ENCODE measurements around the gene SLC5A10. TPM values are rescaled to one million over a fixed set of nuclear protein-coding genes. Genes with fewer than 3 reads are reported as not detected.

SLC5A10 gene
- total RNA-seq, 4 donors from 2014 or later = not detected

DNA sequence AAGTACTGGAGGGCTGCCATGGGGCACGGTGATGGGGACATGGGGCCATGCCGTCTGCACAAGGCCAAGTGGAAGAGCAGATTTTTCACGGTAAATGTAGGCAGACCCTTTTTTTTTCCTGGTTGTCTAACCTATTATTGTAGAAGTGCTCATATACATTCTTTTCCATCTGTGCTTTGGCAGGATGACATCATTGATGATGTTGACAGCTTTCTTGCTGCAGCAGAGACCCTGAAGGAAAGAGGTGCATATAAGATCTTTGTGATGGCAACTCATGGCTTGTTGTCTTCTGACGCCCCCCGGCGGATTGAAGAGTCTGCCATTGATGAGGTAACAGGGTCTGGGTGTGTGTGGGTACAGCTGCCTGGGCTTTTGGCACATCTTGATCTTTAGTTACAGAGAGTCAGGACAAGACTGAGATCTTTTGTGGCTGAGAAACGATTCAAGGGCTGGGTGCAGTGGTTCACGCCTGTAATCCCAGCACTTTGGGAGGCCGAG lies 23.3 kb upstream of the SLC5A10 start:
- TF ChIP-seq, protein P1, sequence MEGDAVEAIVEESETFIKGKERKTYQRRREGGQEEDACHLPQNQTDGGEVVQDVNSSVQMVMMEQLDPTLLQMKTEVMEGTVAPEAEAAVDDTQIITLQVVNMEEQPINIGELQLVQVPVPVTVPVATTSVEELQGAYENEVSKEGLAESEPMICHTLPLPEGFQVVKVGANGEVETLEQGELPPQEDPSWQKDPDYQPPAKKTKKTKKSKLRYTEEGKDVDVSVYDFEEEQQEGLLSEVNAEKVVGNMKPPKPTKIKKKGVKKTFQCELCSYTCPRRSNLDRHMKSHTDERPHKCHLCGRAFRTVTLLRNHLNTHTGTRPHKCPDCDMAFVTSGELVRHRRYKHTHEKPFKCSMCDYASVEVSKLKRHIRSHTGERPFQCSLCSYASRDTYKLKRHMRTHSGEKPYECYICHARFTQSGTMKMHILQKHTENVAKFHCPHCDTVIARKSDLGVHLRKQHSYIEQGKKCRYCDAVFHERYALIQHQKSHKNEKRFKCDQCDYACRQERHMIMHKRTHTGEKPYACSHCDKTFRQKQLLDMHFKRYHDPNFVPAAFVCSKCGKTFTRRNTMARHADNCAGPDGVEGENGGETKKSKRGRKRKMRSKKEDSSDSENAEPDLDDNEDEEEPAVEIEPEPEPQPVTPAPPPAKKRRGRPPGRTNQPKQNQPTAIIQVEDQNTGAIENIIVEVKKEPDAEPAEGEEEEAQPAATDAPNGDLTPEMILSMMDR (IDR thresholded peaks at IDR 0.05) = no peak
- ATAC-seq (ENCODE audit: low FRiP score) = no peak
- no peak for DNase-seq (ENCODE audit: low spot score)

DNA sequence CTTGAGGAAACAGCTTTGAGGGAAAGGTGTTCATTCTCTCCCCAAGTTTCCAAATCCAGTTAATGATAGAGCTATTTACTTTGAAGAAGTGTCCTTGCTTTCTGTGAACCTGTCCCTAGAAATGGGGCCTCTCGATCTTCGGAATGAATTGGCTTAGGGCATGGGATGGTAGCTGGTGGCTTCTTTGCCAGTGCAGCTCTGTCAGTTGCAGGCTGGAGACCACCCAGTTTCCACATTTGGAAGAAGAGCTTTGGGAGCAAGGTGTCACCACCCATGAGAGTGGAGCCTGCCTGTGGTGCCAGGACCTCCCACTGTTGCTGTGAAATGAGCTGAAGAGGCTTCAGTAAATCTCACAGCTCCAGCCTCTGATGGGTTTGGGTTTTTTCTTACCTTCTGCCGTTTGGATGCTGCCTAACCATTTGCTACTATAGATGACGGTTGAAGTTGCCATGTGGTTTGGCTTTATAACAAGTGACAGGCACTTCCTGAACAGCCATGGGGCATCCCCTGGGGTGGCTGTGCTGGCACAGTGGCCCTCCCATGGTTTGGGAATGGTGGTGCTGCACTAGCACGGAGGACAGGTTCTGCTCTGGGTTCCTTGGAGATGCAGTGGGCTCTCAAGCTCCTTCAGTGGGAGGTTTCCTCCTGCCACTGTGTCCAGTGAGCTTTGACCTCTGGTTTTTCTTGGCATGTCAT lies 19.5 kb upstream of the SLC5A10 start:
- peak; percentile 19 for ATAC-seq (ENCODE audit: low FRiP score)
- TF ChIP-seq, protein P1 (IDR thresholded peaks at IDR 0.05) = no peak
- DNase-seq (ENCODE audit: low spot score) = no peak

- DNase-seq (ENCODE audit: low spot score) (no peak), ATAC-seq (ENCODE audit: low FRiP score) (peak; percentile 23)
These were observed 18.6 kb upstream of the SLC5A10 start for GRCh38 chr17:18933102-18934058.

GRCh38 chr17:18937981-18938691 lies 13.8 kb upstream of the SLC5A10 start:
- DNase-seq (ENCODE audit: low spot score) = no peak
- no peak for ATAC-seq (ENCODE audit: low FRiP score)
- TF ChIP-seq, protein P1 (IDR thresholded peaks at IDR 0.05) = no peak

More at GRCh38 chr17:18933102-18934058, 18.6 kb upstream of the SLC5A10 start:
- TF ChIP-seq, protein P1 (IDR thresholded peaks at IDR 0.05) = no peak

DNA sequence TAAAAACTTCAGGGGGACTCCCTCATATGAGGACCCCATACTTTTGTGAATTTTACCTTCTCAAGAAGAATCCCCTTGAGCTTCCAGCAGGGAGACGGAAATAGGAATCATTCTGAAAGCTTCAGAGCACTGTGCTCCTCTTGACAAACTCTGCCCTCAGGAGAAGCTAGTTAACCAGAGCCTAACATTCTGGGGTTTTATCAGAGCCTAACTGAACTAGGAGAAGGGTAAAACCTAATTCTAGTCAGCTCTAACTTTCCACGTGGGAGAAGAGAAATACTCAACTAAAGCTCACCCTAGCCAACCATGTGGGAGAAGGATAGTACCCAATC lies 13.3 kb upstream of the SLC5A10 start:
- DNase-seq (ENCODE audit: low spot score) (no peak), ATAC-seq (ENCODE audit: low FRiP score) (no peak)
- TF ChIP-seq, protein P1 (IDR thresholded peaks at IDR 0.05) = no peak

DNA sequence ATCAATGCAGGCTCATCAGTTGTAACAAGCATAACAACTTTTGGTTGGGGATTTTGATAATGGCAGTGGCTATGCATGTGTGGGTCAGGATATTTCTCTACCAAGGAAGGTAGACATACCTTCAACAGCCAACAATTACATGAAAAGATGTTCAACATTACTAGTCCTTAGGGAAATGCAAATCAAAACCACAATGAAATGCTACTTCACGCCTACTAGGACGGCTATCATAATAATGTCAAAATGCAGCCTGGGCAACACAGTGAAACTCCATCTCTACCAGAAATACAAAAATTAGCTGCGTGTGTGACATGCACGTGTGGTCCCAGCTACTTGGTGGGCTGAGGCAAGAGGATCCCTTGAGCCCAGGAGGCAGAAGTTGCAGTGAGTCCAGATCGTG lies 7.3 kb upstream of the SLC5A10 start:
- ATAC-seq (ENCODE audit: low FRiP score) (no peak), DNase-seq (ENCODE audit: low spot score) (no peak)
- TF ChIP-seq, protein P1 (IDR thresholded peaks at IDR 0.05) = no peak

Data from omental fat pad (tissue), 4 donors.